HG02981 (cell line): Measurements from ENCODE around the gene DCLK2.

ENCODE experiments used
- ATAC-seq: cut with Tn5 transposase; IDR thresholded peaks from one replicate; pipeline ENCODE4 v1.9.1; 2021; ENCODE audit warnings: mild to moderate bottlenecking, moderate library complexity; ENCODE audit not compliant: unreplicated experiment

The DCLK2 gene

DNA sequence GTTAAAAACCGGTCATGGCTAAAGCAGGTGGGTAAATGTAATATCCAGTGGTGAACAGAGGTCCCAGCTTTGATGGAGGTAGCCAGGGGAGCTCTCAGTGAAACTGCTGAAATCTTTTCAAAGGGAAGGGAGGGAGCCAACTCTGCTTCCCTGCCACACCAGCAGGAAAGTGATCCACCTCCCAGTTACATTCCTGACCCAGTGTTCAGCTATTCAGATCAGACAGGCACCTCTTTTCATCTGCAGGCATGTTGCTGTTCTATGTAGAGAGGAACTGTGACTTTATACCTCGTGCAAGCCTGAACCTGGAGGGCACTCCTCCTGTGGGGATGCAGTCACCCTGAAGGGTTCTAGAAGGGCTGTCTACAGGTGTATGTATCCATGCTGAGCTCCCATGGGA is 37.6 kb downstream of the DCLK2 start:
- no peak for ATAC-seq

DNA sequence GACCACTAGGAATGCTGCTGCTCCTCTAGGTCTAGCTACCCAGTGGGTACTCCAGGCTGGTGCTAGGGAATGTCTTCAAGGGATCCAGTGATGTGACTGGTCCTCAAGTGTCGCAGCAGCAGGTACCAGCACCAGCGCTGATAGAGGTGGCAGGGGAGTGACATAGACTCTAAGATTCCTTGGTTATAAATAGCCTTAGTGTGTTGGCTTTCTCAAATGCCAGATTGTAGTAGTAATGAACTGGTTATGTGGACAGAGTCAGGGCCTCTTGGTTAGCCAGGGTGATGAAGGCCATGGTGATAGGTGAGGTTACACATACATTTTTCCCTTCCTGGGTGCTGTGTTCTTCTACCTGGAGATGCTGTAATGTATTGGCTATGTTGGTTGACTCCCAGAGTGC is 38.3 kb downstream of the DCLK2 start:
- ATAC-seq: no peak

DNA sequence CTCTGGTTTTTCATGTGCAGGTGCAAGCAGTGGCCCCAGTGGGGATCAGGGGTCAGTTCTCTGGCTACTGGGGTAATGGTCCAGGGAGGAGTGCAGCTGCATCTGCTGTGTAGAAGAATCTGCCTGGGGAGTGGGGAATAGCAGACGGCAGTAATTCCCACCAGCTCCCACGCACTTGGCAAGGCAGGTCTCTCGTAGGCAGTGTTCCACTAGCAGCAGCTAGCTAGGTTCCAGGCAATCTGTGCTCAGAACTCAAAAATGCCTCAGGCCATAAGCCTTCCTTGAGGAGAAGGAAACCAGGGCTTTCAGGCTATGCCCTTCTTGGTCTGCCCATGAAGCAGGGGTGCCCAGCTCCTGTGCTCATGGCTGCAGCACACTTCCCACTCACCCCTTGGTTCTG is 38.8 kb downstream of the DCLK2 start:
- ATAC-seq: no peak

DNA sequence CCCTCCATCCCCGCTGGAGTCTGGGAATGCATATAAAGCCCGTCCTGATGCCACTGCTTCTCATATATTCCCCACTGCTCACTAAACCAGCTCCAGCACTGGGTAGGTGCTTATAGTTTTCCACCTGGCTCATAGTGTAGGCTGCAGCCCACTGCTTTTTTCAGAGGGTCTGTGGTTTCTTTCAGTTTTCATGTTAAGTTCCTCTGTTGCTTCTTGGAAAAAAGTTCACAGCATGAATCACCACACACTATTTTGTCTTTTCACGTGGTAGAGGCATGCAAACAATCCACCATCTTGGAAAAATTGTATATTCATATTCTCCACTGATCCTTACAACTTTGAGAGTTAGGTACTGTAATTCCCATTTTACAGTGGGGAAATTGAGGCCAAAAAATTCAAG is 39.4 kb downstream of the DCLK2 start:
- no peak for ATAC-seq

GRCh38 chr4:150119492-150119891 is 41.2 kb downstream of the DCLK2 start:
- no peak for ATAC-seq

DNA sequence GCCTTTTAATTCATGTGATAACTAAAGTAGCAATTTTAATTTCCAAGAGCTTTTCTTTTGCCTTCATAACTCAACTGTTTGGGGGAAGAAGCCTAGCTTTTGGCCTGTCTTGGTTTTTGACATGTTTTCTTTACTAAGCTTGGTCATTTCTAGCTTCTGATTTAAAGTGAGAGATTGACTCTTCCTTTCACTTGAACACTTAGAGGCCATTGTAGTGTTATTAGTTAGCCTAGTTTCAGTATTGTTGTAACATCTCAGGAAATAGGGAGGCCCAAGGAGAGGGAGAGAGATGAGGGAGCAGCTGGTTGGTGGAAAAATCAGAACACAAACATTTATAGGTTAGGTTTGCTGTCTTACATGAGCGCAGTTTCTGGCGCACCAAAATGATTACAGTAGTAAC is 44.8 kb downstream of the DCLK2 start:
- no peak for ATAC-seq

DNA sequence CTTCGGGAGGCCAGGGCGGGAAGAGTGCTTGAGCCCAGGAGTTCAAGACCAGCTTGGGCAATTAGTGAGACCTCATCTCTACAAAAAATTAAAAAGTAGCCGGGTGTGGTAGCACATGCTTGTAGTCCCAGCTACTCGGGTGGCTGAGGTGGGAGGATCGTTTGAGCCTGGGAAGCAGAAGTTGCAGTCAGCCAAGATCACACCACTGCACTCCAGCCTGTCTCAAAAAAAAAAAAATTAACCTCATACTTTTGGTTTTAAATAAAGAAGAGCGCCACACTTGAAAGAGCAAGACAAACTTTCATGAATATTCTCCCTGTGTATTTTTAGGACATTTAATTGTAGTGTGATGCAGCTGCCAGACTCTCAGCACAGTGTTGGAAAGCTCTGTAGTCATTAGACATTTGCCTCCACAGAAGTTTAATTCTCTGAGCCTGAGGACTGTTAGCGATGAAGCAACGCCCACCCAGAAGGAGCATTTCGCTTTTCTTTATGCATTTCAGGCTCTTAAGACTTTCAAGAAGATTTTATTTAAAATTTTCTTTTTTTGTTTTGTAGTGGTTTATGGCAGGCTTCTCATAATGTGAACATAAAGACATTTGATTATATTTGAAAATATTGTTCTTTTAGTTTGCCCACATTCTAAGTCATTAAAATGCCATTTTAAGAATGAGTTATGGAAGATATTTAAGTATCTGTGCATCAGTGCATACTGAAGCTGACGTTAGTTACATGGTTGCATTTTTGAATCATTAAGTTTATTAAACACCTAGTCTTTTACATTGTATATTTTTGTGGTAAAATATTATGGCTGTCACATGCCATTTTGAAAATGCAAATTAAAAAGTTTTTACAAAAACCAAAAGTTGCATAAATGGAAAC is 45.8 kb downstream of the DCLK2 start:
- no peak for ATAC-seq

DNA sequence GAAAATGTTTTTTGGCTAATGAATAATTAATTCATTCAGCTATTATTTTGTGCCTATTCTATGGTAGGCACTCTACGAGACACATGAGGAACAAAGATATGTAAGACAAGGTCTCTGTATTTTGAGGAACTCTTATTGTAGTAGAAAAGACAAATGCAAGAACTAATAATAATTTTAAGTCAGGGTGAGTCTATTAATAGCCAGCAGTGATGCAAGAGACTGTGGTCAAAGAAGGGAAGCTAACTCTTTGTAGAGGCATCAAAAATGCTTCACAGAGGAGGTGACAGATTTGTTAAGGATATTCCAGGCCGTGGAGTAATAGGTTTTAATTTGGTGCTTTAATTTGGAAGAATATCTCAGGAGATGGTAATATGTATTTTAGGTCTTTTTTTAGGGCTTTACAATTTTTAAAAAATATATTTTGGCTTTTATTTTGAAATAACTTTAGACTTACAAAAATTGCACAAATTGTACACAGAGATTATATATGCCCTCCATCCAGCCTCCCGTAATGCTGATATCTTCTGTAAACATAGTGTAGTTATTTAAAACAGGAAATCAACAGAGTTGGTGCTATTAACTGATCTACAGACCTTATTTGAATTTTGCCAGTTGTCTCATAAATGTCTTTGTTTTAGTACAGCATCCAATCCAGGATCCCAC is 48.1 kb downstream of the DCLK2 start:
- ATAC-seq: no peak

DNA sequence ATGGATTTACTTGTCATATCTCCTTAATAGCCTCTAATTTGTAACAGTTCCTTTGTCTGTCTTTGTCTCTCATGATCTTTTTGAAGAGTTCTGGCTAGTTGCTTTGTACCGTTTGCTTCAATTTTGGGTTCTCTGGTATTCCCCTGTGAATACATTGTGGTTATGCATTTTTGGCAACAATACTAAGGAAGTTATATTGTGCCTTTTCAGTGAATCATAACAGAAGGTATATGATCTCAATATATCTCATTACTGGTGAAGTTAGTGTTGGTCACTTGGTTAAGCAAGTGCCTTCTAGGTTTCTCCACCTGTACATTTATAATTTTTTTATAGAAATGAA is 48.6 kb downstream of the DCLK2 start:
- ATAC-seq: no peak

DNA sequence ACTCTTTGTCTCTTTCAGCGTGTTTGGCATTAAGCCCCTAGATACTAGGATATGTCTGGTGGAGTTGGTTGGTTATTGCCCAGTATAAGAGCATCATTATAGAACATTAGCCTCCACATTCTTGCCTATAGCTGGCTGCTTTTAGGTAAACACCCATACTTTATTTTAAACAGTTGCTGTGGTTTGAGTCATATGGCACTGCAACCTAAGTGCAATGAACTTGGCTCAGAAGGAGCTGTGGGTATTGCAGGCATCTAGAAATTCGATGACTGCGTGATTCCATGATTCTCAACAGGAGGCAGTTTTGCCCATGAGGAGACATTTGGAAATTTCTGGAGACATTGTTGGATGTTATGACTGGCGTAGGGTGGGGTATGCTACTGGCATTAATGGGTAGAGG is 49.5 kb downstream of the DCLK2 start:
- no peak for ATAC-seq

DNA sequence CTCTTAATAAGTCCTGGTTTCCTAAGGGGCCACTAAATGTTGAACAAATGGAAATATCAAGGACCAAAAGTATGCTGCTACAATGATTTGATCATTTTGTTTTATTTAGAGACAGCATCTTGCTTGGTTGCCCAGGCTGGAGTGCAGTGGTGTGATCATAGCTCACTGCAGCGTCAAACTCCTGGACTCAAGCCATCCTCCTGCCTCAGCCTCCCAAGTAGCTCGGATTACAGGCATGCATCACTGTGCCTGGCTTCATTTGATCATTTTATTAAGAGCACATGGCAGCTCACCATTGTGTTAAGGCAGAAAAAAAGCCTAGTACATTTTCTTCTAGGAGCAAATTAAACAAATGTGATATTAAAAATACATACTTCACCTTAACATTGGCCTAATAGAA is 52.7 kb downstream of the DCLK2 start:
- no peak for ATAC-seq

DNA sequence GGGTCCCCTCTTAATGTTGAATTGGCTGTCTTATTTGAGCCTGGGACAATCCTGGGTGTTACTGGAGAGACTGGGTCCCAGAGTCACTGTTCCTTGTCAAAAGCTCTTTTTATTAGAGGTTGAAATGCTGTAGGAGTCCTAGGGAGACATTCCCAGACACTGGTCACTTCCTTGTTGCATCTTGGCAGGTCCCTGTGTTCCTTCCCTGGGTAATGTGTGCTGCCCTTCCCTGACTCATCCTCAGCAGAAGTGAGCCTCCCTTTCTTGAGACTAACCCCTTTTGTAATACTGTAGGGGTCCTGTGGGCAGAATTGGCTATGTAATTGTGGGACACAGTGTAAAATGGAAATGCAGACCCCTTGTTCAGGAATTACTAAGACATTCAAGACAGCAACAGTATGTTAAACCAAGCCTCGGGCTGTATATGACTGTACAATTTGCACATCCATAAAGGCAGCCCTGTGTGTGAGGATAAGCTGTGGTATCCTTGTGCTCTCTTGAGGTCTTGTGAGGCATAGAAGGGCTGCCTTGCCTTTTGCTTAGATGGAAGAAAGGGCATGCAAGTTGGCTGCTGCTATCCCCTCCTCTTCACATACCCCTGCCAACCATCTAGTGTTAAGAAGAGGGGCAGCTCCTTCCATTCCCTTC is 53.5 kb downstream of the DCLK2 start:
- no peak for ATAC-seq

- no peak for ATAC-seq
These were observed 55.4 kb downstream of the DCLK2 start for GRCh38 chr4:150133605-150134004.

DNA sequence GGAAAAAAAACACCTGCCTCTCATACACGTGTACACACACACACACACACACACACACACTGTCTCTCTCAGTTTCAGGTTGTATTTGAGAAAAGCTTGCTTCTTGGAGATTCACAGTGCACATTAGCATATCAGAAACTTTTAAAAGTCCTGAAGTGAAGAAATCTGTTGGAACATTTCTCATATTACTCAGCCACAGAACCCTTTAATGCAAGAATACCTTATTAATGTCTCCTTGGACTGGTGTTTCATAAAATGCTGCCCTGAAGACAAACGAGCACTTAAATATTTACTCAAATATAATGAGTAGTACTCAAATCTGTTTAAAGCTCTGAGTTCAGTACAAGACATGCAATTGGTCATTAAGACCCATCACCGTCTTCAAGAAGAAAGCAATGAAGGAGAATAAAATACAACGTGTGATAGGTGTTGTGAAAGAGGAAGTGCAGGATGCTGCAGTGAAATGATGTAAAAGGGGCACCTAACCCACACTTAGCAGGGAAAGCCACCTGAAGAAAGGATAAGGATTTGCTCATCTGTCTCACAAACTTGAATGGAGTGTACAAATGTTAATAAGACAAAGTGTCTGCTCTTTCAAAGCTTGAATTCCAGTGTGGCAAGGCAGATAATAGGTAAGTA is 57.0 kb downstream of the DCLK2 start:
- no peak for ATAC-seq

- ATAC-seq: no peak
These were observed 57.8 kb downstream of the DCLK2 start for GRCh38 chr4:150136036-150136435.

- no peak for ATAC-seq
These were observed 58.2 kb downstream of the DCLK2 start for GRCh38 chr4:150136481-150136880.

DNA sequence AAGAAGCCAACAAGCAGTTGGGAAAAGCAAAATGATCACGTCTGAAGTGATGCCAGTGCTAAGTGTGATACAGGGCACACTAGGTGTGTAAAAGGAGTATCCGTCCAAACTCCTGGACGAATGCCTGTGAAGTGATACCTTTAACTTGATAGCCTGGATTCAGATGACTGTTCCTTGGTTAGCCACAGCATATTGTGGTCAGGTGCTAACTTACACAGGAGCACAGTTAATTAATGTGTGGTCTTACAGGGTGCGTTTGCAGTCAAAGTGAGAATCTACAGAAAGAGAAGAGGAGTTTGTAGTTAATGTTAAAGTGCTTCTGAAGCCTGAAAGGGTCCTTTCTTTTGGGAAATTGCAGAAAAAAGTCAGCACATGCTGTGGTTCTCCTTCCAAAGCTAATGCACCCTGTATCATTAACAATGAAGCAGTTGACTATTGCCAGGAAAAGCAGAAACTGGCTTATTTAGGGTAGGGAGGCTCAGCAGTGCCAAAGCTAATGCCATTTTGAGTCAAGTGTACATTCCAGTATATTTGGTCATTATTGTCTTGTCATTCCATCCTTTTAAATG is 61.1 kb downstream of the DCLK2 start:
- ATAC-seq: no peak

DNA sequence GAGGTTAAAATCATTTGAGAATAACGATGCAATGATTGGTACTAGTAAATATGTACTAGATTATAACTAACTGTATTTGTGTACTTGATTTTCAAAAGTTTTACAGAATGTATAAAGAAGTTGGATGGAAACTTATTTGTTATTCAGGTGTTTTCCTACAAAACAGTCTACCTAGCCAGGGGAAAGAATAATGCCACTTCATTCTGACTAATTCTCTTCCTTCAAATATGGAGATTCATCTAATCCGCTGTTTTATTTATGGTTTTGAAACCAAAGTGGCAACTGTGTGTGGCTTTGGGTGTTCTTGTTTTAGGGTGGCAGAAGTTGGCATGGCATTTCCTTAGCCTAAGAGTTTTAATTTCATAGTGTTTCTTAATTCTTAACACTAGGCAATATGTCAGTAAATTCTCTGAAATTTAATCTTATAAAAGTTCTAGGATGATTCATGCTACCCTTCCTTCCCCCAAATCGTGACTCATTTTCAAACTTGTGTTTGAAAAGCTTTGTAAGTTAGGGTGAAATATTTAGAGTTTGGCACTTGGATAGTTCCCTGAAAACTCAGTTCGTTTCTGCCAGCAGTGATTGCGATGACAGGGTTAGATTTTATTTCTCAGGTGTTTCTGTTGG is 62.6 kb downstream of the DCLK2 start:
- ATAC-seq: no peak

- no peak for ATAC-seq
These were observed 63.5 kb downstream of the DCLK2 start for GRCh38 chr4:150141756-150142155.

DNA sequence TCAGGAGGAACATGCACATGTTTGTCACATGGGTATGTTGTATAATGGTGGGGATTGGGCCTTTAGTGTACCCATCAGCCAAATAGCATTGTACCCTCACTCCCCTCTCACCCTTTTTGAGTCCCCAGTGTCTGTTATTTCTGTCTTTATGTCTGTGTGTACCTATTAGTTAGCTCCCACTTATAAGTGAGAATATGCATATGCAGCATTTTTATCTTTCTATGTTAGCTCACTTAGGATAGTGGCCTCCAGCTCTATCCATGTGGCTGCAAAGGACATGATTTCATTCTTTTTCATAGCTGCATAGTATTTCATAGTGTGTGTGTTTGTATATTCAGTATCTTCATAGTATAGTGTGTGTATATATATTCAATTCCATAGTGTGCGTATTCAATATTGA is 64.6 kb downstream of the DCLK2 start:
- ATAC-seq: no peak
